Stomach (tissue), 4 donors: ENCODE data around the gene FBXO11.

Source experiments
- EP300 ChIP-seq: sonication (generic); formaldehyde crosslinking; IDR thresholded peaks from one replicate; pipeline ENCODE4 v1.6.1; 2017; ENCODE audit warnings: antibody characterized with exemption
- TF ChIP-seq, protein P1 (sequence below), 7 experiments: fragments of 450-650 bp in 4 of 7; fragments of 200-600 bp in 3 of 7; sonication (generic) in 3 of 7; IDR thresholded peaks; one replicate each; pipeline ENCODE4 v1.5.1; 2016 to 2019; ENCODE audit warnings: antibody characterized with exemption in 7 of 7, control low read depth in 2 of 7, mild to moderate bottlenecking in 1 of 7

DNA sequence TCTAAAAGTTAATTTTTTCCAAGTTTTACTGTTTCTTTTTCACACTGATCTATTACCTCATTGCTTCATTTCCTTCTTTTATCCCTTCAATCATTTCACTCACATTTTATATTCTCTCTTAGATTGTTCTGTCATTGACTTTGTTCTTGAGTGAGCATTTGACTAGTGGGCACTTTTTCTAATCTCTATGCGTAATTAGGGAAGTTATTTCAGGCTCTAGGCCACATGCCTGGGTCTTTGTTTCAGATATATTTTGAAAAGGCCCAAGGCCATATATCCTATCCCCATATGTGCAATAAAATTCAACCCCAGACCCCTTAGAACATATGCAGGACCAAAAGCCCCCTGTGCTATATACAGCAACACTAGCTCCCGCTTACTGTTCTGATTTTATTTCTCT lies 62.1 kb downstream of the FBXO11 start:
- TF ChIP-seq, protein P1, sequence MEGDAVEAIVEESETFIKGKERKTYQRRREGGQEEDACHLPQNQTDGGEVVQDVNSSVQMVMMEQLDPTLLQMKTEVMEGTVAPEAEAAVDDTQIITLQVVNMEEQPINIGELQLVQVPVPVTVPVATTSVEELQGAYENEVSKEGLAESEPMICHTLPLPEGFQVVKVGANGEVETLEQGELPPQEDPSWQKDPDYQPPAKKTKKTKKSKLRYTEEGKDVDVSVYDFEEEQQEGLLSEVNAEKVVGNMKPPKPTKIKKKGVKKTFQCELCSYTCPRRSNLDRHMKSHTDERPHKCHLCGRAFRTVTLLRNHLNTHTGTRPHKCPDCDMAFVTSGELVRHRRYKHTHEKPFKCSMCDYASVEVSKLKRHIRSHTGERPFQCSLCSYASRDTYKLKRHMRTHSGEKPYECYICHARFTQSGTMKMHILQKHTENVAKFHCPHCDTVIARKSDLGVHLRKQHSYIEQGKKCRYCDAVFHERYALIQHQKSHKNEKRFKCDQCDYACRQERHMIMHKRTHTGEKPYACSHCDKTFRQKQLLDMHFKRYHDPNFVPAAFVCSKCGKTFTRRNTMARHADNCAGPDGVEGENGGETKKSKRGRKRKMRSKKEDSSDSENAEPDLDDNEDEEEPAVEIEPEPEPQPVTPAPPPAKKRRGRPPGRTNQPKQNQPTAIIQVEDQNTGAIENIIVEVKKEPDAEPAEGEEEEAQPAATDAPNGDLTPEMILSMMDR (IDR thresholded peaks at IDR 0.05), result no peak
- no peak for TF ChIP-seq EP300
